NCI-H748 treated with DMSO at 0.1 percent for 48 hours (cell line): ENCODE data around the gene BPTF.
"Not testable (repeated sequence)": the region's sequence is repeated elsewhere in the genome, so short reads cannot be mapped to it uniquely, and the experiment has no call there.

ENCODE experiments used
- DNase-seq: peaks from one replicate; lab custom pipeline; 2025; lab: John Stamatoyannopoulos, UW

Gene BPTF, protein sequence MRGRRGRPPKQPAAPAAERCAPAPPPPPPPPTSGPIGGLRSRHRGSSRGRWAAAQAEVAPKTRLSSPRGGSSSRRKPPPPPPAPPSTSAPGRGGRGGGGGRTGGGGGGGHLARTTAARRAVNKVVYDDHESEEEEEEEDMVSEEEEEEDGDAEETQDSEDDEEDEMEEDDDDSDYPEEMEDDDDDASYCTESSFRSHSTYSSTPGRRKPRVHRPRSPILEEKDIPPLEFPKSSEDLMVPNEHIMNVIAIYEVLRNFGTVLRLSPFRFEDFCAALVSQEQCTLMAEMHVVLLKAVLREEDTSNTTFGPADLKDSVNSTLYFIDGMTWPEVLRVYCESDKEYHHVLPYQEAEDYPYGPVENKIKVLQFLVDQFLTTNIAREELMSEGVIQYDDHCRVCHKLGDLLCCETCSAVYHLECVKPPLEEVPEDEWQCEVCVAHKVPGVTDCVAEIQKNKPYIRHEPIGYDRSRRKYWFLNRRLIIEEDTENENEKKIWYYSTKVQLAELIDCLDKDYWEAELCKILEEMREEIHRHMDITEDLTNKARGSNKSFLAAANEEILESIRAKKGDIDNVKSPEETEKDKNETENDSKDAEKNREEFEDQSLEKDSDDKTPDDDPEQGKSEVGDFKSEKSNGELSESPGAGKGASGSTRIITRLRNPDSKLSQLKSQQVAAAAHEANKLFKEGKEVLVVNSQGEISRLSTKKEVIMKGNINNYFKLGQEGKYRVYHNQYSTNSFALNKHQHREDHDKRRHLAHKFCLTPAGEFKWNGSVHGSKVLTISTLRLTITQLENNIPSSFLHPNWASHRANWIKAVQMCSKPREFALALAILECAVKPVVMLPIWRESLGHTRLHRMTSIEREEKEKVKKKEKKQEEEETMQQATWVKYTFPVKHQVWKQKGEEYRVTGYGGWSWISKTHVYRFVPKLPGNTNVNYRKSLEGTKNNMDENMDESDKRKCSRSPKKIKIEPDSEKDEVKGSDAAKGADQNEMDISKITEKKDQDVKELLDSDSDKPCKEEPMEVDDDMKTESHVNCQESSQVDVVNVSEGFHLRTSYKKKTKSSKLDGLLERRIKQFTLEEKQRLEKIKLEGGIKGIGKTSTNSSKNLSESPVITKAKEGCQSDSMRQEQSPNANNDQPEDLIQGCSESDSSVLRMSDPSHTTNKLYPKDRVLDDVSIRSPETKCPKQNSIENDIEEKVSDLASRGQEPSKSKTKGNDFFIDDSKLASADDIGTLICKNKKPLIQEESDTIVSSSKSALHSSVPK (N-terminal part only)

DNA sequence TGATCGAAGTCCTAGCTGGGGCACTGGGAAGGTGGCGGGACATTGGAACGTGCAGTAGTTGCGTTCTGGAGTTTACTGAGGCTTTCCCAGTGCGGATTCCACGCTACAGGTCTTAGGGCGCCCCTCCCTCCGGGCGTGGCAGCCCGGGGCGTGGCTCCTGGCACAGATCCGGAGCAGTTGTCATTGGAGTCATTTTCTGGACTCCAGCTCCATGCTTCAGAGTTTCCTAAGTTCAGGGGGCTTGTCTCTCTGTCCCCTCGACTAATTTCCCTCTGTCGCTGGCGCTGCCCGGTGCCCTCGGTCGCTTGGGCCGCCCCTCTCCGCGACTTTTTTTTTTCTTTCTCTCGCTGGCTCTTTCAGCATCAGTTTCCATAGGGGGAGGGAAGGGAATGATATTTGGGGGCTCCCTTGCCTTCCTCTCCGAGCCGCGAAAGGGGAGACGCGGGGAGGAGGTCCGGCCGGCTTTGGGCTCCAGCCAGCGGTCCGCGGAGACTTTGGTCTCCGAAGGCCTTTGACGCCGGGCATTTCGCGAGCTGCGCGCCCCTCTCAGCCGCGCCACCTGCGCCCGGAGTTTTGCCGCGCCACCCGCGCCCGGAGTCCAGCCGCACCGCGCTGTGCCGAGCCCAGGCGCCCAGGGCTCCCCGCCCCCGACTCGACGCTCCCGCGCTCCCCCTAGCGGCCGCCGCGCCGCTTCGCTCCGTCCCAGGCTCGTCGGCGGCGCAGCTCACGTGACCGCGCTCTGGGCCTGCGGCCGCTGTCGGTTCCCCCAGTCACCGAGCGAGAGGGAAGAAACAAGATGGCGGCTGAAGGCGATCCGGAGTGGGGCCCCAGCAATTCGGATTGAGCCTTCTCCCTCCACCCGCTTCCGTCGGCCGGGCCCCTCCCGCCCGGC is at the start of gene BPTF:
Gene BPTF (plus strand): TSS at position 769 of the 892 bp plus-strand sequence. CDS start 222 bp downstream, outside the sequence.
- DNase-seq, result peak; percentile 84

GRCh38 chr17:67779098-67779672 is 46.1 kb upstream of the BPTF start:
- no peak for DNase-seq

DNA sequence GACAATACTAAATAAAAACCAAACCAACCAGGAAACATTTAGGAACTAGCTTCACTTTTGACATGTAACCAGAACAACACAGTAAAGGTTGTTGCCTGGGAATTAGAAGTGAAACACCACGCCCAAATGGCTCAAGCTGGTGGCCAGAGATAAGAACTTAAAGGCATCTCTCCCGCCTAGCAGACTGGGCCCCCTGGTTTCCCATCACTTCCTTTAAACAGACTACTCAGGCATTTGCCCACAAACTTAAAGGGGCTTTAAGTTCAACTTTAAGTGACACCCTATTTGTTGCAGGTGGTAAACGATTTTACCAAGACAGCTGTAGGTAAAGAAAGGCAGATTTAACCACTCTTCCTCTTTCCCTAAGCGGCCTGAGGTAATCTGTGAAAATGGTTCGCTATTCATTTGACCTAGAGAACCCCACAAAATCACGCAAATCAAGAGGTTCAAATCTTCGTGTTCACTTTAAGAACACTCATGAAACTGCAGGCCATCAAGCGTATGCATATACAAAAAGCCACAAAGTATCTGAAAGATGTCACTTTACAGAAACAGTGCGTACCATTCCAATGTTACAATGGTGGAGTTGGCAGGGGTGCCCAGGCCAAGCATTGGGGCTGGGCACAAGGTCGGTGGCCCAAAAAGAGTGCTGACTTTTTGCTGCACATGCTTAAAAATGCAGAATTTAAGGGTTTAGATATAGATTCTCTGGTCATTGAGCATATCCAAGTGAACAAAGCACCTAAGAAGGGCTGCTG is 40.8 kb upstream of the BPTF start:
- DNase-seq, result no peak

DNA sequence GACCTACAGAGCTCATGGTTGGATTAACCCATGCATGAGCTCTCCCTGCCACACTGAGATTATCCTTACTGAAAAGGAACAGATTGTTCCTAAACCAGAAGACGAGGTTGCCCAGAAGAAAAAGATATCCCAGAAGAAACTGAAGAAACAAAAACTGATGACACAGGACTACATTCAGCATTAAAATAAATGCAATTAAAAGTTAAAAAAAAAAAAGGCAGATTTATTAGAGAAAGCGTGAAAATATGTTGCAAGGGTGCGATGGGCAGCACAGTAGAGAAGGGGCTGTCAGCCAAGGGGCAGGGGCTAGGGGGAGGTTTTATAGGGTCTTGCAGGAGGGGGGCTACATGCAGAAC is 40.2 kb upstream of the BPTF start:
- no peak for DNase-seq

DNA sequence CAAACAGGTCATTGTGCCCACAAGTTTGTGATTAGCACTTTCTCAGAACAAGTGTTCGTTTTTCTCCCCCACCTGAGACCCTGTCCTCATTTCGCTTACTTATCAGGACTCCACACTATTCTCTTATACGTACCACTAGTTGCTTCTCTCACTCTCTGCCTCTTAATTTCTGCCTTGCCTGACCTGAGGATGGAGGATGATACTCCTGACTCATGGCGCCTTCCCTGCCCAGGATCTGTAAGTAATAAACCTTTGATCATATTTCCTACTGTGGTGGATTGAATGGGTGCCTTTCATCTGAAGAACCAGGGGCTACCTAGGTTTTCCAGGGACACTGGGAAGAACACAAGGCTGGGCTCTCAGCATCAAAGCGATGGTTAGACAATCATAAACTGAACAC is 39.8 kb upstream of the BPTF start:
- DNase-seq, result no peak

GRCh38 chr17:67800495-67800928 is 24.8 kb upstream of the BPTF start:
- DNase-seq, result peak; percentile 62

GRCh38 chr17:67801626-67802175 is 23.6 kb upstream of the BPTF start:
- DNase-seq, result no peak

DNA sequence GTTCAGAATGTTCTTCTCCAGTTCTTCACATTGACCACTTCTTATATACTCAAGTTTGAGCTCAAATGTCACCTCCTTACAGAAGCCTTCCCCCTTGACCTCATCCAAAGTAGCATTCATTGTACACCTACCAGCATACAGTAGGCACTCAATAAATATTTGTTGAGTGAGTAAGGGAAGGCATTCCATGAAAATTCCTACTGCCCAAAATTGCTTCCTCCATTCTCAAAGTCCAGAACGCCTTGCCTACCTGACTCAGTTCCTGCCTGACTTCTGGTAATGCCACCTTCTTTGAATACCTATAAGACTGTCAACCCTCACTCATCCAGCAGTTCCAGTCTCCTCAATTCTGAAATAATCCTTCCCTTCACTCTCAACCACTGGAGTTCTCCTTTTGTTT is 14.8 kb upstream of the BPTF start:
- DNase-seq, result no peak

DNA sequence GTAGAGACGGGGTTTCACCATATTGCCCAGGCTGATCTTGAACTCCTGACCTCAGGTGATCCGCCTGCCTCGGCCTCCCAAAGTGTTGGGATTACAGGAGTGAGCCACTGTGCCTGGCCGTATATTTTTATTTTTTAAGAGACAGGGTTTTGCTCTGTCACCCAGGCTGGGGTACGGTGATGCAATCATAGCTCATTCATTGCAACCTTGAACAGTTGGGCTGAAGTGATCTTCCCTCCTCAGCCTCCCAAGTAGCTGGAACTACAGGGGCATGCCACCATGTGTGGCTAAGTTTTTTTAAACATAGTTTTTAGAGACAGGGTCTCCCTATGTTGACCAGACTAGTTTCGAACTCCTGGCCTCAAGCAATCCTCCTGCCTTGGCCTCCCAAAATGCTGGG is 12.9 kb upstream of the BPTF start:
- DNase-seq, result not testable (repeated sequence)

- no peak for DNase-seq
Measured at GRCh38 chr17:67813803-67814180, 11.5 kb upstream of the BPTF start.

DNA sequence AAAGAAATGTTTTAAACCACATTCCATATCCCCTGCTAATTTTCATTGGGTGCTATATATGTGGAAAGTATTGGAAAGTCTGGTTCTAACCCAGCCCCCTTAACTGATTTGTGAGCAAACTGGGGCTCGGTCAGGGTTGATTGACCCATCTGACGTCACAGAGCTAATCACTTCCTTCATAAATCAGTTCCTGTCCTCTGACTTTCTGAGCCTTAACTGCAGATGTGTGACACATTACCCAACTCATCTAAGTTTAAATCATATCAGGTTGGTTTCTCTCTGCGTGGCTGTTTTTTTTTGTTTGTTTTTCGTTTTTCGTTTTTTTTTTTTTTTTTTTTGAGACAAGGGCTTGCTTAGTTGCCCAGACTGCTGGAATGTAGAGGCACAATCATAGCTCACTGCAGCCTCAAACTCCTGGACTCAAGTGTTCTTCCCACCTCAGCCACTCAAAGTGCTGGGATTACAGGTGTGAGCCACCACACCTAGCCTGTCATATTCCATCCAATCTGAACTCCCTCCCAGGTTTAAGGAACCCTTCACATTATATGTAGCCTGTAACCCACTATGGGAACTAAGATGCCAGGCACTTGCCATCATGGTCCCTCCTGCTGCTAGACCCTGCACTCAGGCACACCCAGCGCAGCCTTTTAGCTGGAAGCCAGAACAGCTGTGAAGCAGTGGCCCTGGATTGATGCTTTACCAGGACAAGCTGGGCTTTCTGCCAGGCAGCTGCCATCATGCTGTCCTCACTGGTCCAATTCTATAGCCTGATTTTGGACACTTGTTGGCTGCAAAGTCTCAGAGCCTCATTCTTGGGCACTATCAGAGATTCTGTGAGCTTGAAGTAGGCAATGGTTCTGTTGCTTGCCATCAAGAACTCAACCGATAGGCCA is 6.9 kb upstream of the BPTF start:
- no peak for DNase-seq

- DNase-seq, result no peak
Measured at GRCh38 chr17:67819722-67820121, 5.6 kb upstream of the BPTF start.

DNA sequence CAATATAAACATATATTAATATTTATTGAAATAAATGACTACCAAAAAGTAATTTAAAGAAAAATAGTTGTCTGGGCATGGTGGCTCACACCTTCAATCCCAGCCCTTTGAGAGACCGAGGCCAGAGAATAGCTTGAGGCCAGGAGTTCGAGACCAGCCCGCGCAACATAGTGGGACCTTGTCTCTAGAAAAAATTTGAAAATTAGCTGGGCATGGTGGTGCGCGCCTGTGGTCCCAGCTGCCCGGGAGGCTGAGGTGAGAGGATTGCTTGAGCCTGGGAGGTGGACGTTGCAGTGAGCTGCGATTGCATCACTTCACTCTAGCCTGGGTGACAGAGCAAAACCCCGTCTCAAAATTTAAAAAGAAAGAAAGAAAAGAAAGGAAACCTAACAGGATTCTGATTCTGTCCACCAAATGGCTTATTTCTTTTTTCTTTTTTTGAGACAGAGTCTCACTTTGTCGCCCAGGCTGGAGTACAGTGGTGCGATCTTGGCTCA is 3.4 kb upstream of the BPTF start:
- DNase-seq, result no peak

DNA sequence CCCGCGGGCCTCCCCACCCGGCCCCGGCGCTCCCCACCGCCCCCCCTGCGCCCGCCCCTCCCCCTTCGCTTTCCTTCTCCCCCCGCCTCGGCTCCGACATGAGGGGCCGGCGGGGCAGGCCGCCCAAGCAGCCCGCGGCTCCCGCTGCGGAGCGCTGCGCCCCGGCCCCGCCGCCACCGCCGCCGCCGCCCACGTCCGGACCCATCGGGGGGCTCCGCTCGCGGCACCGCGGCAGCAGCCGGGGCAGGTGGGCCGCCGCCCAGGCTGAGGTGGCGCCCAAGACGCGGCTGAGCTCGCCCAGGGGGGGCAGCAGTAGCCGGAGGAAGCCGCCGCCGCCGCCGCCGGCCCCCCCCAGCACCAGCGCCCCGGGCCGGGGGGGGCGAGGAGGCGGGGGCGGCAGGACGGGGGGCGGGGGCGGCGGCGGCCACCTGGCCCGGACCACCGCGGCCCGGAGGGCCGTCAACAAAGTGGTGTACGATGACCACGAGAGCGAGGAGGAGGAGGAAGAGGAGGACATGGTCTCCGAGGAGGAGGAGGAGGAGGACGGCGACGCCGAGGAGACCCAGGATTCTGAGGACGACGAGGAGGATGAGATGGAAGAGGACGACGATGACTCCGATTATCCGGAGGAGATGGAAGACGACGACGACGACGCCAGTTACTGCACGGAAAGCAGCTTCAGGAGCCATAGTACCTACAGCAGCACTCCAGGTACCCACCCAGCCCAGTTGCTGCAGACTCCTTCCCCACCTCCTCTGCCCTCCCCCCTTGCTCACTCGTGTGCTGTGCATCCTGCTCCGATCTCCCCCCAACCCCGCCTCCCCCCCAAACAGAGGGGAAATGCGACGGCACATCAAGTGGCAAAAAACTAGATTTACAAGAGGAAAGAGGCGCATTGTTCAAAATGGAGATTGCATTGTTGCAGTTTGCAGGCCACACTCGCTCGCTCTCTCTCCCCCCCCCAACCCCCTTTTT is 611 bp downstream of the BPTF start:
- DNase-seq, result peak; percentile 21

GRCh38 chr17:67829331-67829730 is 4.0 kb downstream of the BPTF start:
- DNase-seq, result no peak

- no peak for DNase-seq
Measured at GRCh38 chr17:67830440-67830839, 5.1 kb downstream of the BPTF start.

DNA sequence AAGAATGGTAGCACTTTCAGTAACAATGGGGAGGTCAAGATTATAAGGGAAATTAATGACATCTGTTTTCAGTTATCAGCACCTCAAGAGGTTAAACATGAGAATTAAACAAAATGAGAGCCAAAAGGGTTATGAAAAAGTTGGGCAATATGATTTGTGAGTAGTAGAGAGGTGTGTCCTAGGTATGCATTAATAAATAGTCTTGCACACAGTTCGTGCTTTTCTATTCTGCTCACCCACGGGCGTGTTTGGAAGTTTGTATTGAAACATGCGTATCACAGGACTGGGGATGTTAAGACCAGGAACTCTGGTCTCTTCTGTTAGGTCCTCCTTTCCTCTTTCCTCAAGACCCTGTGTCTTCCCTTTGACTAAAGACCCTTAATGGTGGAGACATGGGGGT is 6.0 kb downstream of the BPTF start:
- DNase-seq, result no peak
